IMR-90 (cell line): Measurements from ENCODE around the gene GPR39. TPM values are rescaled to one million over a fixed set of nuclear protein-coding genes. Genes with fewer than 3 reads are reported as not detected.

Experiments used
- ATAC-seq: fragments of 200-7000 bp; cut with Tn5 transposase; 2 replicates; pipeline ENCODE4 v1.9.1; 2020; ENCODE audit warnings: low read depth, mild to moderate bottlenecking, moderate library complexity
- BruUV-seq: library from RNA; stranded (reverse); fragments of 400-500 nt; replicated peaks from 2 replicates; lab custom pipeline; 2021; lab: Mats Ljungman, UMichigan
- CTCF ChIA-PET: fragments of 300-600 bp; formaldehyde crosslinking; extraction: SDS; loops from one replicate; lab custom pipeline; 2021; ENCODE audit warnings: antibody characterized with exemption; lab: Yijun Ruan, JAX
- POLR2A ChIA-PET: fragments of 300-600 bp; sonication (Branson Sonifier 250); formaldehyde crosslinking; loops from one replicate; lab custom pipeline; 2022; ENCODE audit warnings: antibody characterized with exemption; ENCODE audit not compliant: unreplicated experiment; lab: Charles Lee
- DNase-seq: peaks from one replicate; pipeline ENCODE4 v3.0.0; 2013
- H2AFZ ChIP-seq: replicated peaks from 2 replicates; pipeline ENCODE3; 2013; ENCODE audit warnings: low read length, mild to moderate bottlenecking; ENCODE audit not compliant: poor library complexity
- H2AK5ac ChIP-seq: 2 replicates; pipeline ENCODE4 v1.6.1; 2013; ENCODE audit warnings: low read depth, low read length, inconsistent platforms
- H2AK9ac ChIP-seq: replicated peaks from 2 replicates; pipeline ENCODE3; 2013; ENCODE audit warnings: mild to moderate bottlenecking, low read depth, low read length, moderate library complexity; ENCODE audit not compliant: poor library complexity
- H2BK120ac ChIP-seq: 2 replicates; pipeline ENCODE4 v1.6.1; 2013; ENCODE audit warnings: low read depth, low read length, inconsistent platforms
- H2BK15ac ChIP-seq: 3 replicates; pipeline ENCODE4 v1.6.1; 2013; ENCODE audit warnings: low read depth, low read length, inconsistent platforms
- H2BK20ac ChIP-seq: 2 replicates; pipeline ENCODE4 v1.6.1; 2013; ENCODE audit warnings: low read depth, mild to moderate bottlenecking, inconsistent platforms, low read length, moderate library complexity
- H2BK5ac ChIP-seq: 2 replicates; pipeline ENCODE4 v1.6.1; 2013; ENCODE audit warnings: mild to moderate bottlenecking, low read depth, low read length, inconsistent platforms; ENCODE audit not compliant: poor library complexity, severe bottlenecking
- H3K14ac ChIP-seq: replicated peaks from 2 replicates; pipeline ENCODE4 v1.6.1; 2013; ENCODE audit warnings: low read depth, low read length, inconsistent platforms
- H3K18ac ChIP-seq: 2 replicates; pipeline ENCODE4 v1.6.1; 2013; ENCODE audit warnings: low read depth, low read length, control low read depth
- H3K23ac ChIP-seq: 2 replicates; pipeline ENCODE4 v1.6.1; 2013; ENCODE audit warnings: low read depth, low read length, inconsistent platforms
- H3K27ac ChIP-seq: 2 replicates; pipeline ENCODE4 v1.5.1; 2013; ENCODE audit warnings: mild to moderate bottlenecking, control low read depth, low read length; ENCODE audit not compliant: insufficient read depth
- H3K27me3 ChIP-seq: 2 replicates; pipeline ENCODE4 v1.6.1; 2013; ENCODE audit warnings: low read length; ENCODE audit not compliant: control insufficient read depth, insufficient read depth
- H3K36me3 ChIP-seq: 2 replicates; pipeline ENCODE4 v1.6.1; 2013; ENCODE audit warnings: low read length, mixed read lengths; ENCODE audit not compliant: control insufficient read depth, insufficient read depth
- H3K4ac ChIP-seq: 2 replicates; pipeline ENCODE4 v1.6.1; 2013; ENCODE audit warnings: low read depth, low read length, inconsistent platforms
- H3K4me1 ChIP-seq: 2 replicates; pipeline ENCODE4 v1.6.1; 2013; ENCODE audit warnings: low read length, mixed read lengths; ENCODE audit not compliant: control insufficient read depth, insufficient read depth
- H3K4me2 ChIP-seq: 2 replicates; pipeline ENCODE4 v1.6.1; 2013; ENCODE audit warnings: low read depth, mild to moderate bottlenecking, control low read depth, low read length, moderate library complexity
- H3K4me3 ChIP-seq: 2 replicates; pipeline ENCODE4 v1.5.1; 2013; ENCODE audit warnings: low read depth, mild to moderate bottlenecking, control low read depth, low read length, moderate library complexity; ENCODE audit not compliant: insufficient read depth
- H3K56ac ChIP-seq: 2 replicates; pipeline ENCODE4 v1.6.1; 2013; ENCODE audit warnings: low read length, inconsistent platforms; ENCODE audit not compliant: insufficient read depth; ENCODE audit errors: extremely low read depth
- H3K79me1 ChIP-seq, 2 experiments: 2 replicates each; pipeline ENCODE4 v1.6.1; 2013; ENCODE audit warnings: low read length in 2 of 2, inconsistent platforms in 1 of 2, low read depth in 1 of 2
- H3K9ac ChIP-seq: 2 replicates; pipeline ENCODE4 v1.6.1; 2013; ENCODE audit warnings: low read depth, low read length, control low read depth
- H3K9me1 ChIP-seq: 2 replicates; pipeline ENCODE4 v1.6.1; 2013; ENCODE audit warnings: low read length, inconsistent platforms; ENCODE audit not compliant: insufficient read depth
- H3K9me3 ChIP-seq: 2 replicates; pipeline ENCODE4 v1.6.1; 2013; ENCODE audit warnings: low read length; ENCODE audit not compliant: control insufficient read depth, insufficient read depth
- H4K20me1 ChIP-seq: 2 replicates; pipeline ENCODE4 v1.6.1; 2013; ENCODE audit warnings: low read length, inconsistent platforms; ENCODE audit not compliant: insufficient read depth
- H4K5ac ChIP-seq: 2 replicates; pipeline ENCODE4 v1.6.1; 2013; ENCODE audit warnings: mild to moderate bottlenecking, low read depth, low read length, control low read depth
- H4K8ac ChIP-seq, 2 experiments: 2 replicates each; pipeline ENCODE4 v1.6.1; 2013; ENCODE audit warnings: low read depth in 2 of 2, low read length in 2 of 2, control low read depth in 1 of 2, inconsistent platforms in 1 of 2
- H4K91ac ChIP-seq: 2 replicates; pipeline ENCODE4 v1.6.1; 2013; ENCODE audit warnings: low read depth, low read length, inconsistent platforms; ENCODE audit not compliant: insufficient read depth
- BHLHE40 ChIP-seq: fragments of 150-350 bp; IDR thresholded peaks from 2 replicates; pipeline ENCODE4 v1.6.1; 2016; ENCODE audit warnings: mild to moderate bottlenecking, low read depth, low read length
- FOS ChIP-seq: fragments of 150-350 bp; IDR thresholded peaks from 2 replicates; pipeline ENCODE4 v1.6.1; 2016; ENCODE audit warnings: low read depth, low read length
- MAFK ChIP-seq: IDR thresholded peaks from 2 replicates; pipeline ENCODE4 v1.6.1; 2012; ENCODE audit warnings: low read depth, low read length, improper control_type of control experiment
- MAZ ChIP-seq: IDR thresholded peaks from 2 replicates; pipeline ENCODE4 v1.6.1; 2012; ENCODE audit warnings: low read depth, mild to moderate bottlenecking, low read length, improper control_type of control experiment, moderate library complexity, borderline replicate concordance
- RCOR1 ChIP-seq: IDR thresholded peaks from 2 replicates; pipeline ENCODE4 v1.6.1; 2012; ENCODE audit warnings: mild to moderate bottlenecking, low read length, improper control_type of control experiment; ENCODE audit not compliant: insufficient replicate concordance
- SMC3 ChIP-seq: fragments of 150-350 bp; IDR thresholded peaks from 2 replicates; pipeline ENCODE4 v1.6.1; 2016; ENCODE audit warnings: low read depth, mild to moderate bottlenecking, antibody characterized with exemption, low read length, moderate library complexity
- whole genome bisulfite sequencing, 2 experiments: methylation state at CpG; one replicate each; pipeline versions ENCODE4 v1.1.5 to v1.1.7; 2013; ENCODE audit warnings: missing lambda C conversion rate in 2 of 2; ENCODE audit not compliant: insufficient read length in 1 of 2; ENCODE audit errors: extremely low coverage in 2 of 2; 5-methylcytosine and 5-hydroxymethylcytosine counted together
- dilution Hi-C: fragments of 300-500 bp; cut with HindIII; formaldehyde crosslinking; loops from one replicate; pipeline ENCODE4 v1.14.3; 2018; ENCODE audit warnings: low sequenced_read_pairs; ENCODE audit not compliant: unreplicated experiment
- in situ Hi-C: fragments of 300-500 bp; cut with MboI; formaldehyde crosslinking; loops from 3 replicates; pipeline ENCODE4 v1.14.3; 2019; ENCODE audit warnings: low sequenced_read_pairs, inconsistent platforms, mixed read lengths
- intact Hi-C: fragments of 100-400 bp; cut with micrococcal nuclease; formaldehyde crosslinking; loops from 2 replicates; pipeline ENCODE4 v1.10.0; 2022
- polyA plus RNA-seq, 3 experiments: library from polyadenylated mRNA; depleted of rRNA; stranded (reverse); fragments of >200 nt; gene quantifications; 2 replicates each; pipeline ENCODE4 v1.2.3, GENCODE V29; 2012; ENCODE audit warnings: low replicate concordance in 1 of 3
- total RNA-seq: library from RNA; depleted of rRNA; stranded (reverse); fragments of >200 nt; gene quantifications from 2 replicates; pipeline ENCODE4 v1.2.3, GENCODE V29; 2012
- TF ChIP-seq, protein P1 (sequence below): fragments of 150-350 bp; IDR thresholded peaks from 2 replicates; pipeline ENCODE4 v1.6.1; 2016; ENCODE audit warnings: low read depth, mild to moderate bottlenecking, low read length, moderate library complexity, borderline replicate concordance
- TF ChIP-seq, protein P2 (sequence below): conservative IDR thresholded peaks from 2 replicates; pipeline ENCODE4 v1.5.1; 2012; ENCODE audit warnings: mild to moderate bottlenecking, low read depth, low read length, improper control_type of control experiment

Gene GPR39
- total and polyA plus RNA-seq, 2 of the 4 experiments (the other 2 are of a cell fraction): 4.4 to 9.0 TPM

DNA sequence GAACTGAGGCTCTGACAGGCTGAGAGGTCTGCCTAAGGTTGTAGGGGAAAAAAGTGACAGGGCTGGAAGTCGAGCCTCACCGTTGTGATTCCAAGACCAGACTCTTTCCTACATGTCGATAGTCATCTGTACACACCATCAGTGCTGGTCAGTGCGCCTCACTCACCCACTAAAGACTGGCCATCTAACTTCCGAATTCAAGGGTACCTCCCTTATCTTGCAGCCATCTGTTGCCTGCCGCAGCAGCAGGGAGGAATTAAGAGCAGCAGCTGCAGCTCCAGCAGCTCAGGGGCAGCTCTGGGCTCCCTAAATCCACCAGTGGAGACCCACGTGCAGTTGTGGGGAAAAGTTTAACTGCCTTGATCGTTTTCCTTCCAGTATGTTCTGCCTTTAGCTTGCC is 32.6 kb upstream of the GPR39 start:
- in situ Hi-C loops: no loop called here
- intact Hi-C loops: no loop called here
- Histone ChIP-seq H2BK5ac (no peak overlapping the region), H2BK15ac (no peak overlapping the region), H3K4me2 (no peak overlapping the region), H2BK120ac (no peak overlapping the region), H3K9me3 (no peaks in the 10 kb centered on the region), H3K23ac (no peak overlapping the region), H3K27me3 (peaks cover 15% of the 10 kb centered on the region), H3K79me1 (no peaks in the 10 kb centered on the region), H3K4me3 (no peak overlapping the region), H3K9me1 (no peaks in the 10 kb centered on the region), H2BK20ac (no peak overlapping the region), H2AFZ (no peak overlapping the region), H3K14ac (no peak overlapping the region), H3K4ac (no peak overlapping the region), H2AK5ac (no peak overlapping the region), H4K8ac (no peak overlapping the region), H3K4me1 (no peaks in the 10 kb centered on the region), H4K20me1 (no peaks in the 10 kb centered on the region), H3K36me3 (no peaks in the 10 kb centered on the region), H4K91ac (no peak overlapping the region), H2AK9ac (no peak overlapping the region), H3K9ac (no peak overlapping the region), H3K18ac (no peak overlapping the region), H4K5ac (no peak overlapping the region), H3K27ac (no peak overlapping the region), H3K56ac (no peak overlapping the region)
- DNase-seq (no peak), ATAC-seq (no peak)
- POLR2A ChIA-PET: no interaction called here
- no TSS peak for BruUV-seq
- dilution Hi-C loops: no loop called here
- TF ChIP-seq, protein P1, sequence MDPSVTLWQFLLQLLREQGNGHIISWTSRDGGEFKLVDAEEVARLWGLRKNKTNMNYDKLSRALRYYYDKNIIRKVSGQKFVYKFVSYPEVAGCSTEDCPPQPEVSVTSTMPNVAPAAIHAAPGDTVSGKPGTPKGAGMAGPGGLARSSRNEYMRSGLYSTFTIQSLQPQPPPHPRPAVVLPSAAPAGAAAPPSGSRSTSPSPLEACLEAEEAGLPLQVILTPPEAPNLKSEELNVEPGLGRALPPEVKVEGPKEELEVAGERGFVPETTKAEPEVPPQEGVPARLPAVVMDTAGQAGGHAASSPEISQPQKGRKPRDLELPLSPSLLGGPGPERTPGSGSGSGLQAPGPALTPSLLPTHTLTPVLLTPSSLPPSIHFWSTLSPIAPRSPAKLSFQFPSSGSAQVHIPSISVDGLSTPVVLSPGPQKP: no peak
- TF ChIP-seq, protein P2, sequence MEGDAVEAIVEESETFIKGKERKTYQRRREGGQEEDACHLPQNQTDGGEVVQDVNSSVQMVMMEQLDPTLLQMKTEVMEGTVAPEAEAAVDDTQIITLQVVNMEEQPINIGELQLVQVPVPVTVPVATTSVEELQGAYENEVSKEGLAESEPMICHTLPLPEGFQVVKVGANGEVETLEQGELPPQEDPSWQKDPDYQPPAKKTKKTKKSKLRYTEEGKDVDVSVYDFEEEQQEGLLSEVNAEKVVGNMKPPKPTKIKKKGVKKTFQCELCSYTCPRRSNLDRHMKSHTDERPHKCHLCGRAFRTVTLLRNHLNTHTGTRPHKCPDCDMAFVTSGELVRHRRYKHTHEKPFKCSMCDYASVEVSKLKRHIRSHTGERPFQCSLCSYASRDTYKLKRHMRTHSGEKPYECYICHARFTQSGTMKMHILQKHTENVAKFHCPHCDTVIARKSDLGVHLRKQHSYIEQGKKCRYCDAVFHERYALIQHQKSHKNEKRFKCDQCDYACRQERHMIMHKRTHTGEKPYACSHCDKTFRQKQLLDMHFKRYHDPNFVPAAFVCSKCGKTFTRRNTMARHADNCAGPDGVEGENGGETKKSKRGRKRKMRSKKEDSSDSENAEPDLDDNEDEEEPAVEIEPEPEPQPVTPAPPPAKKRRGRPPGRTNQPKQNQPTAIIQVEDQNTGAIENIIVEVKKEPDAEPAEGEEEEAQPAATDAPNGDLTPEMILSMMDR: no peak
- TF ChIP-seq MAFK (no peak), MAZ (no peak), FOS (no peak), RCOR1 (no peak), BHLHE40 (no peak), SMC3 (no peak)
- CTCF ChIA-PET: no interaction called here
- WGBS, 2 experiments: 0% methylated on average over 1 of the region's 8 CpGs; no CpG with 5 or more reads in 1 of the 2 experiments
